ENCODE data around the gene FBXL14. TPM values are rescaled to one million over a fixed set of nuclear protein-coding genes. Genes with fewer than 3 reads are reported as not detected.
A peak's percentile ranks its signal among the peaks of the same experiment; 100 is the strongest.

FBXL14 gene
- total and polyA plus RNA-seq, 2 of the 13 experiments (the other 11 are each of a cell fraction or from before 2014, with no cell fraction given) = 7.0 to 7.4 TPM

DNA sequence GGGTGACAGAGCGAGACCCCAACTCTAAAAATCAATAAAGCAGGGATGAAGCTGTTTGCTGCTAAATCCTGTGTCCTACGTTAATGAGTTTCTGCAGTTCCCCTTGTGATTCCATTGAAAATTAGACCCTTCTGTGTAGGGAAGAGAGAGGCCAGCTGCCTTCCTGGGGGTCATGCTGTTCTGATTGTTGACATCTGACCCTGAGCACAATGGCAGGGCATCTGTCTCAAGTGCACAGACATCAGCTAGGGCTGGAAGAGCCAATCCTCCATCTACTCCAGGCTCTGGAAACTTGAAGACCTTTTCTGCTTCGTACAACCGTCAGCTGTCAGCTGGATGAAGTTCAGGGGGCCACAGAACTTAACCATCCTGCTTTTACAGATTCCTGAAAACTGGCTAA, 10.1 kb downstream of the FBXL14 start:
- FAIRE-seq (no peak), ATAC-seq (no peak), DNase-seq (ENCODE audit: low spot score) (no peak)
- Histone ChIP-seq H3K36me3 (replicated peaks in 1 of 2; ENCODE audit: control insufficient read depth in 1 of 2, insufficient read depth in 2 of 2, low read length in 2 of 2) (no peaks in the 10 kb centered on the region), H3K27ac (ENCODE audit: extremely low read length, insufficient read depth, low read length) (no peak overlapping the region), H3K4me3 (replicated peaks in 1 of 3; ENCODE audit: insufficient read depth in 1 of 3, low read depth in 2 of 3, low read length in 3 of 3) (no peak overlapping the region), H2AFZ (ENCODE audit: low read length) (no peak overlapping the region), H3K9me3 (ENCODE audit: low read length) (no peaks in the 10 kb centered on the region), H3K27me3 (ENCODE audit: control insufficient read depth in 1 of 2, insufficient read depth in 2 of 2, low read length in 2 of 2) (peaks cover 4 to 18% of the 10 kb centered on the region in 2 experiments; a peak in 3 of 5 replicates), H3K79me2 (ENCODE audit: insufficient read depth, low read length) (no peaks in the 10 kb centered on the region), H4K20me1 (ENCODE audit: insufficient read depth, low read length) (no peaks in the 10 kb centered on the region), H3K4me2 (ENCODE audit: low read depth, low read length) (no peak overlapping the region), H3K9ac (ENCODE audit: insufficient read depth, low read depth, low read length) (no peak overlapping the region), H3K4me1 (ENCODE audit: insufficient read depth, low read length) (peaks cover 24% of the 10 kb centered on the region)
- WGBS (ENCODE audit: low lambda C conversion rate) = 61% methylated on average over 4 of the region's 4 CpGs
- in situ Hi-C loops (cut with HindIII; ENCODE audit: extremely low pct_ligation_motif_present, low pct_unique_long_range_greater_than_20kb) = loop anchor here (25.0 kb wide), 1 partner anchor 1022 kb away; no protein-coding TSS in a partner anchor
- TF ChIP-seq ZNF484 (CRISPR knock-in tag; IDR thresholded peaks at IDR 0.05; ENCODE audit: borderline replicate concordance, low read depth) (no peak), KLF6 (CRISPR knock-in tag; IDR thresholded peaks at IDR 0.05) (no peak), POLR2AphosphoS5 (IDR thresholded peaks at IDR 0.05; ENCODE audit: low read depth, low read length) (no peak)
- TF ChIP-seq, protein P1, sequence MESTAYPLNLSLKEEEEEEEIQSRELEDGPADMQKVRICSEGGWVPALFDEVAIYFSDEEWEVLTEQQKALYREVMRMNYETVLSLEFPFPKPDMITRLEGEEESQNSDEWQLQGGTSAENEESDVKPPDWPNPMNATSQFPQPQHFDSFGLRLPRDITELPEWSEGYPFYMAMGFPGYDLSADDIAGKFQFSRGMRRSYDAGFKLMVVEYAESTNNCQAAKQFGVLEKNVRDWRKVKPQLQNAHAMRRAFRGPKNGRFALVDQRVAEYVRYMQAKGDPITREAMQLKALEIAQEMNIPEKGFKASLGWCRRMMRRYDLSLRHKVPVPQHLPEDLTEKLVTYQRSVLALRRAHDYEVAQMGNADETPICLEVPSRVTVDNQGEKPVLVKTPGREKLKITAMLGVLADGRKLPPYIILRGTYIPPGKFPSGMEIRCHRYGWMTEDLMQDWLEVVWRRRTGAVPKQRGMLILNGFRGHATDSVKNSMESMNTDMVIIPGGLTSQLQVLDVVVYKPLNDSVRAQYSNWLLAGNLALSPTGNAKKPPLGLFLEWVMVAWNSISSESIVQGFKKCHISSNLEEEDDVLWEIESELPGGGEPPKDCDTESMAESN (CRISPR knock-in tag; conservative IDR thresholded peaks at IDR 0.05) = no peak
- POLR2A ChIA-PET = no interaction called here
- BruUV-seq (replicated peaks) = no TSS peak
- intact Hi-C loops (cut with micrococcal nuclease; ENCODE audit: unreplicated experiment) = no loop called here
- CTCF ChIA-PET (ENCODE audit: low intra/inter-chr PET ratio, low total read pairs) = interaction anchor here (0.7 to 2.4 kb wide), 2 partner anchors 467 to 1008 kb away, joined by 3 to 32 read pairs; no protein-coding TSS in a partner anchor

DNA sequence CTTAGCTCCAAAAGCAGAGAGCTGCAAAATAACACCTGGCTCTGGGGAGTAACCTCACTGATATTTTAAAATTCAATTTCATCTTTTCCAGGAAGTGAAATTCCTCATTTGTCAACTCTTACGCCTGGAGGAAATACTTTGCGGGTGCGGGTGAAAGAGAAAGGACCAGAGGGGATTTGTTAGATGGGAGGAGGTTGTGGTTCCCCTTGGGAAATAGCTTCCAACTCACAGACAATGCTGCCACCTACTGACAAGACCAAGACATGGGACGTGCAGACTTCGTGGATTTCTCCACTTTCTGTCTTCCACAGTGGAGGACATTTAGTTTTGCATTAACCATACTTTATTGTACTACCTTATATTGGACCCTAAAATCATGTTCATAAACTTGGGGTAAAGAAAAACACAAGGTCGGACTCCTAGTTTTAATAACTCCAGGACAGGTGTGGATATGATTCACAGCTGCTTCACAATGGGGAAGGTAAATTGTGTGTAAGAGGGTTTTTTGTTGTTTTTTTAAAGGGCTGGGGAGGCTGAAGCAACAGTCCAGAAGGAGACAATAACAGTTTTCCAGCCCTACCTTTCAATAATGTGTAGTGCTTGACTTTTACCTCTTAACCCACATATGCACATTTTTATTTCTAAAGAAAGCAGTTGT, 10.8 kb downstream of the FBXL14 start:
- no peaks in the 10 kb centered on the region for H3K36me3 ChIP-seq (replicated peaks in 1 of 2; ENCODE audit: control insufficient read depth in 1 of 2, insufficient read depth in 2 of 2, low read length in 2 of 2)
- peaks cover 24% of the 10 kb centered on the region for H3K4me1 ChIP-seq (ENCODE audit: insufficient read depth, low read length)
- no peaks in the 10 kb centered on the region for H3K9me3 ChIP-seq (ENCODE audit: low read length)
- CTCF ChIA-PET (ENCODE audit: low intra/inter-chr PET ratio, low total read pairs) = interaction anchor here (0.7 to 2.4 kb wide), 2 partner anchors 466 to 1007 kb away, joined by 3 to 32 read pairs; no protein-coding TSS in a partner anchor
- no peak overlapping the region for H3K4me2 ChIP-seq (ENCODE audit: low read depth, low read length)
- POLR2A ChIA-PET = interaction anchor here (1.1 kb wide), 1 partner anchor 466 kb away, joined by 4 read pairs; no protein-coding TSS in a partner anchor
- DNase-seq (ENCODE audit: low spot score) = peak; percentile 72
- no peaks in the 10 kb centered on the region for H4K20me1 ChIP-seq (ENCODE audit: insufficient read depth, low read length)
- no peaks in the 10 kb centered on the region for H3K79me2 ChIP-seq (ENCODE audit: insufficient read depth, low read length)
- H3K9ac ChIP-seq (ENCODE audit: insufficient read depth, low read depth, low read length) = no peak overlapping the region
- intact Hi-C loops (cut with micrococcal nuclease; ENCODE audit: unreplicated experiment) (loop anchor here (1.0 kb wide), 2 partner anchors 66 to 465 kb away; no protein-coding TSS in a partner anchor), in situ Hi-C loops (cut with HindIII; ENCODE audit: extremely low pct_ligation_motif_present, low pct_unique_long_range_greater_than_20kb) (loop anchor here (25.0 kb wide), 1 partner anchor 1021 kb away; no protein-coding TSS in a partner anchor)
- 4% methylated on average over 6 of the region's 6 CpGs for WGBS (ENCODE audit: low lambda C conversion rate)
- no peak overlapping the region for H2AFZ ChIP-seq (ENCODE audit: low read length)
- FAIRE-seq = peak; percentile 79
- ATAC-seq = peak; percentile 69
- H3K4me3 ChIP-seq (replicated peaks in 1 of 3; ENCODE audit: insufficient read depth in 1 of 3, low read depth in 2 of 3, low read length in 3 of 3) = no peak overlapping the region
- peaks cover 7 to 18% of the 10 kb centered on the region in 2 experiments; a peak in 3 of 5 replicates for H3K27me3 ChIP-seq (ENCODE audit: control insufficient read depth in 1 of 2, insufficient read depth in 2 of 2, low read length in 2 of 2)
- BruUV-seq (replicated peaks) = no TSS peak
- no peak overlapping the region for H3K27ac ChIP-seq (ENCODE audit: extremely low read length, insufficient read depth, low read length)
- TF ChIP-seq LCORL (IDR thresholded peaks at IDR 0.05) = no peak
- no peak for TF ChIP-seq LCORL (CRISPR knock-in tag; IDR thresholded peaks at IDR 0.05)
- no peak for TF ChIP-seq ZBTB3 (CRISPR knock-in tag; IDR thresholded peaks at IDR 0.05; ENCODE audit: borderline replicate concordance, low read depth)
- no peak for TF ChIP-seq EHMT2 (IDR thresholded peaks at IDR 0.05; ENCODE audit: borderline replicate concordance, low read depth, low read length)
- TF ChIP-seq, protein P2, sequence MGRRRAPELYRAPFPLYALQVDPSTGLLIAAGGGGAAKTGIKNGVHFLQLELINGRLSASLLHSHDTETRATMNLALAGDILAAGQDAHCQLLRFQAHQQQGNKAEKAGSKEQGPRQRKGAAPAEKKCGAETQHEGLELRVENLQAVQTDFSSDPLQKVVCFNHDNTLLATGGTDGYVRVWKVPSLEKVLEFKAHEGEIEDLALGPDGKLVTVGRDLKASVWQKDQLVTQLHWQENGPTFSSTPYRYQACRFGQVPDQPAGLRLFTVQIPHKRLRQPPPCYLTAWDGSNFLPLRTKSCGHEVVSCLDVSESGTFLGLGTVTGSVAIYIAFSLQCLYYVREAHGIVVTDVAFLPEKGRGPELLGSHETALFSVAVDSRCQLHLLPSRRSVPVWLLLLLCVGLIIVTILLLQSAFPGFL (CRISPR knock-in tag; IDR thresholded peaks at IDR 0.05) = no peak
- TF ChIP-seq, protein P3, sequence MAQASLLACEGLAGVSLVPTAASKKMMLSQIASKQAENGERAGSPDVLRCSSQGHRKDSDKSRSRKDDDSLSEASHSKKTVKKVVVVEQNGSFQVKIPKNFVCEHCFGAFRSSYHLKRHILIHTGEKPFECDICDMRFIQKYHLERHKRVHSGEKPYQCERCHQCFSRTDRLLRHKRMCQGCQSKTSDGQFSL (CRISPR knock-in tag; IDR thresholded peaks at IDR 0.05) = no peak
- peak; percentile 34 for TF ChIP-seq XRCC5 (optimal IDR thresholded peaks at IDR 0.05; ENCODE audit: low read length)

Data from HepG2 (cell line).